HG03378 (cell line): ENCODE results near the gene ITIH4.
A peak's percentile ranks its signal among the peaks of the same experiment; 100 is the strongest.

Source experiments
- ATAC-seq: cut with Tn5 transposase; IDR thresholded peaks from one replicate; pipeline ENCODE4 v1.9.1; 2021; ENCODE audit warnings: mild to moderate bottlenecking, moderate library complexity; ENCODE audit not compliant: unreplicated experiment

ITIH4 gene

GRCh38 chr3:52830535-52831258 lies at the start of gene ITIH4:
ITIH4 (minus strand) TSS chr3:52830672; CDS start chr3:52830642, 30 bp downstream.
- no peak for ATAC-seq

DNA sequence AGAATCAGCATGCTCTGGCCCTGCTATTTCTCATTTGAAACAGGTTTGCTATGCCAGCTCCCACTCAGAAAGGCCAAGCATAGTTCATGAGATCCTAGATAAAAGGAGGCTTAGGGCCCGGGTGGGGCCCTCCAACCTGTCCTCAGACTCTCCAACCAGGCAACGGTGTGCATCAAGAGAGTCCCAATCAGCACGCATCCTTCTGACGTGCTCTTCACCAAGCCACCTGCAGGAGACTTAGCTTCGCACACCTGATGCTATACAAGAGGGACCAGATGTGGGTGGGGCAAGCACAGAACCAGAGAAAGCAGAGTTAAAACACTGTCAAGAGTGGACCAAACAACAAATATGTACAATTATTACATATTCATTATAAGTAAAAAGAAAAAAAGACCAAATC lies 49.6 kb upstream of the ITIH4 start:
- ATAC-seq: peak; percentile 11

- ATAC-seq: no peak
These were observed 49.1 kb upstream of the ITIH4 start for GRCh38 chr3:52879581-52879980.

DNA sequence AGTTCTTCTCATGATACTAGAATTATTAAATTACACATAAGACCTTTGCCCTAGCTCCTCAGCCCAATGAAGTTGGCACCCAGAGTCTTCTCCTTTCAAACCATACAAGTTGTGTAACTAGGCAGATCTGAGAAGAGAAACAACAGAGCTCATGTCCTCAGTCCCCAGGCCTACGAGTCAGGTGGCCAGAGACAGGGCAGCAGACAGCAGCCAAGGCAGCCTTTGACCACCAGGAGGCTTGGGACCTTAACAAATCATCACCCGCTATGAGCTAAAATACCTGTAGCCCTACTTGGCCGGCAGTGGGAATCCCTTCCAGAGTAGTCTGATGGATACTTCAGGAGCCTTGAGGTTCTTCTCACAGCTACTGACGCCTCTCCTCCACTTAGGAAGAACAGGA lies 48.6 kb upstream of the ITIH4 start:
- no peak for ATAC-seq

DNA sequence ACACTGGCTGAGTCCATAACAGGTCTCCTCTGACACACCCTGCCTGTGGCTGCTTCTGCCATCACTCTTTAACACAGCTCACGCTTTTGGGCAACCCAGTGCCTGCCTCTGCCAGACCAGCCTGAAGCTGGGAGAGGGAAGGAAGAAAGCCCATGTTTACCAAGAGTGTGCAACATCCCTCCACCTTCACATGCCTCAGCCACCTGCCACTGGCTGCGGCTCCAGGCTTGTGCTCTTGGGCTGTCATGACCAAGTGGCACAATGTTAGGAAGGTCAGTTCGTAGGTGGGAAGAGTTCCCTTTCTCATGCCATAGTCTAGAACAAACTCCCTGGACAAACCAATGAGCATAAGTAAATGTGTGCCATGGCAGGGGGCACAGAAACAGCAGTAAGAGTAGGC lies 46.6 kb upstream of the ITIH4 start:
- no peak for ATAC-seq

DNA sequence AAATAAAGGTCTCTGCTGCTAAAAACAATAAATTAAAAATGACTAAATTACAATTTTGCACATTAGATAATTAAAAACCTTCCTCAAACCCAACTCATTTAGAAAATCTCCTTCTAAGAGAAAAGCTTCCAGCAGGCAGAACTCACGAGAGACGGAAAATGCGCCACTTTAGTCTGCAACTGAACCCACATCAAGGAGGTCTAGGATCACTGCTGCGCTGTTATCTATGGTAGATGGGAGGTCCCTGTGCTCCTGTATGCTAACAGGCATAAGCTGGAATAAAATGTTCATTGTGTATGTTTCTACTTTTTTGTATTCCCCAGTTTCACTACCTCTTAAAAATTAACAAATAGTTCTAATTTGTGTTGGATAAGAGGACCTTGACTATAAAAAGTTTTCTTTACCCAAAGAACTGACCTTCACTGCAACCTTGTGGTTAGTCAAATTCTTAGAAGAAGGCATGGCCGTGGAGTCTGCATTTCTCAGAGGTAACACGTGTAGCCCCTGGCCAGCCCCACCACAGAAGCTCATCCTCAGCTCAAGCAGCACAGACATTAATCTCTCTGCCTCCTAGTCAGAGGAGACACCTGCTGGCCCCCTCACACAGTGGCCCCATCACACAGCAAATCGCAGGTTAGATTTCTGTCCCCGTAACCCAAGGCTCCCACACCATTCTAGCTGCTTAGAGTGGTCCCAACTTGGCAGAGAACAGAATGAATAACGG lies 44.6 kb upstream of the ITIH4 start:
- no peak for ATAC-seq

GRCh38 chr3:52874160-52874701 lies 43.8 kb upstream of the ITIH4 start:
- no peak for ATAC-seq

DNA sequence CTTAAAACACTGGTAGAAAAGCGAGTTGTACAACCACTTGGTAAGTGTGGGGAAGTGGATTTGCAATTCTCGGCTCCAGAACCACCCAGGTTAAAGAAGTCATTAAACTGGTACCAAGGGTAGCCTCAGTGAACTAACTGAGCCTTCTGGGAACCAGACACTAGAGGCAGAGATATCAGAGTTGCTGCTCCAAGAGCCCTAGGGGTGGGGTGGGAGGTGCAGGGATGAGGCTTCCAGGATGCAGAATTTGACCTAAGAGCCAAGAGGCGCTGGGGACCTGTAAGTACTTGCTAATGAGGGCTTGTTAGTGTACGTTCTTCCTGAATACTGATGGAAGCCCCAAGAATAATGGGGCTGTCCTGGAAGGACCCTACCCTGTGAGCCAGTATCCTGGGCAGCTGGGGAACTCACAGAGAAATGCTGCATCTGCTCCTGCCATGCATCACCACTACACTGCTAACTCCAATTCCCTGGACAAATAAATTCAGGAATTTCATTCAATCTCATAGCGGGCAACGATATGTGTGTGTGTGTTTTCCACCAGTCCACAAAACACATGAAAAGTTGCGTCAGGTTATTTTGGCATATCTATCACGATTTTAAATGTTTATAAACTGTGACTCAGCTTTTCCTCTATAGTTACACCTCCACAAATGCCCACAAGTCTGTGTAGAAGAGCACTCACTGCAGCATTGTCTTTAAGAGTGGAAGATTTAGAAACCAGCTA lies 43.1 kb upstream of the ITIH4 start:
- no peak for ATAC-seq

- no peak for ATAC-seq
These were observed 41.8 kb upstream of the ITIH4 start for GRCh38 chr3:52872245-52872644.

GRCh38 chr3:52871761-52872160 lies 41.3 kb upstream of the ITIH4 start:
- ATAC-seq: no peak

GRCh38 chr3:52870471-52870870 lies 40.0 kb upstream of the ITIH4 start:
- ATAC-seq: no peak

GRCh38 chr3:52866427-52866826 lies 36.0 kb upstream of the ITIH4 start:
- ATAC-seq: no peak

DNA sequence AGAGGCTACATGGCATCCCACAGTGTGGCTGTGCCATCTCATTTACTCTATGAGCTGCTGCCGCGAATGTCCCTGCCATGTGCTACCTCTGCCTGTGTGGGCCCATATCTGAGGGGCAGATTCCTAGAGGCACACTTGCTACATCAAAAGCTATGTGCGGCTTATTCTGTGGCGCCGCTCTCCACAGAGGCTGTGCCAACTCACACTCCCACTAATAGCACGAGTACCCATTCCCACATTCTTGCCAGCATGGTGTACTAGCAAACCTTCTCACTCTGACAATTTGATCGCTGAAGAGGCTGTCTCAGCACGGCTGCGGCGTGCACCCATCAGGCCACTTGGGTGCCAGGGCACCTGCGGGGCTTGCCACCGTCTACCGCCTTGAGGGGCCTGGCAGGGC lies 35.5 kb upstream of the ITIH4 start:
- ATAC-seq: no peak

- ATAC-seq: no peak
These were observed 29.9 kb upstream of the ITIH4 start for GRCh38 chr3:52860424-52860768.

DNA sequence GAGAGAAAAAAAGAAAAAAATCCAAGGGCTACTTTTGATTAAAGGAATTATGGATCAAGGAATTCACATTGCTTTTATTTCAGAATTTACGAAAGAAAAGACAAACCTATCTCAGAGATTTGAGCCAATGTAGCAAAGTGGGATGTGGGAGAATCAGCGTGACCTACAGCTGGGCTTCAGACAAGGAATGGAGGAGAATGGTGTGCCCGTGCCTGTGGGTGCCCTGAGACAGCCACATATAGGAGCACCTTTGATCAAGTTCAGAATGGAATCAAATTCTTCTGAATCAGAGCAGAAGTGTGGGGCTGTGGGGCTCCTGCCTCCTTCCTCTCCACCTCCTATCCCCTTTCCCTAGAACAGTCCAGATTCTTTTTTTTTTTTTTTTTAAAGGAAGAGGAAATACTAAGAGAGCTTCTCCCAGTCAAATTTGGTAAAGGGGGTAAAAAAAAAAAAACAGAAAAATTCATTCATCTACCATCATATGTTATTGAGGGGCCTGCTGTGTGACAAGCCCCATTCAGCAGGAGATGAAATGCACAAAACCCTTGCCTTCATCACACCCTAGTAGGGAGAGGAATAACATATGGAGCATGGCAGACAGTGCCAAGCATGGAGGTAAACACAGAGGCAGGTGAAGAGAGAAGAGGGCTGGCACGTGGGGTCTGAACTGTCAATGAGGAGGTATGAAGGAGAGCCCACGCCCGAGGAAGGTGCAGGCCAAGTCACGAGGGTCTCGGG lies 29.4 kb upstream of the ITIH4 start:
- ATAC-seq: no peak

DNA sequence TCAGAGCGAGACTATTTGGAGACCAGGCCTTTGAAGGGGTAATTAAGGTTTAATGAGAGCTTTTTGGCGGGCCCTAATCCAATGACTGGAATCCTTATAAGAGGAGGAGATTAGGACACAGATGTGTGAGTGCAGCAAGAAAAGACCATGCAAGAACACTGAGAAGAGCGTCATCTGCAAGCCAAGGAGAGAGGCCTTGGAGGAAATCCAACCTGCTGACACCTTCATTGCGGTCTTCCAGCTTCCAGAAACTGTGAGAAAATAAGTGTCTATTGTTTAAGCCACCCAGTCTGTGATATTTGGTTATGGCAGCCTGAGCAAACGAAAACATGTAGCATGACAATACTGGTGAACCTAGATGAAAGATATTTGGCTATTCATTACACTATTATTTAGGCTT lies 27.4 kb upstream of the ITIH4 start:
- no peak for ATAC-seq

- no peak for ATAC-seq
These were observed 26.7 kb upstream of the ITIH4 start for GRCh38 chr3:52857133-52857532.

GRCh38 chr3:52856666-52857065 lies 26.2 kb upstream of the ITIH4 start:
- ATAC-seq: peak; percentile 61

GRCh38 chr3:52854013-52854412 lies 23.5 kb upstream of the ITIH4 start:
- ATAC-seq: no peak

GRCh38 chr3:52852419-52852818 lies 21.9 kb upstream of the ITIH4 start:
- no peak for ATAC-seq

- no peak for ATAC-seq
These were observed 20.9 kb upstream of the ITIH4 start for GRCh38 chr3:52851348-52851747.
